ENCODE measurements around the gene TAB2. TPM values are rescaled to one million over a fixed set of nuclear protein-coding genes. Genes with fewer than 3 reads are reported as not detected.

The TAB2 gene
- total RNA-seq, 1 experiment from 2014 or later = 56.2 TPM

DNA sequence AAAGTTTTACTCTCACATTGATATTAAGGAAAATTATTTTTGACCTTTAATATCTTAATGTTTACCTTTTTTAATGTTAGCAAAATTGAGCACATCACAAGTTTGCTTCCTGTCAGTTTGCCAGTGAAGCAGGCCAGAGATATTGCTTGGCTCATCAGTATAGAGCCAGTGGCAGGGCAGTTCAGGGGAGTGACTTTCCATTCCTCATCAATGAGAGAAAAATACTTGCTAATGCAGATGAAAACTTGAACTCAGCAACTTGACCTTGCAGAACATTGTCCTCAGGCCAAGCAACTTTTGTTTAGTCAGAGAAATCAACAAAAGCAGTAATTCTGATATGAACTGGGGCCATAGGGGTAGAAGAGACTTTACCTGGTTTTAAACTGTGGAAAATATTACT lies 6.9 kb downstream of the TAB2 start:
- Histone ChIP-seq H3K4me2 (ENCODE audit: insufficient read depth, insufficient read length, low read length) (no peak overlapping the region), H2AFZ (ENCODE audit: low read length) (no peak overlapping the region), H3K4ac (ENCODE audit: low read depth, low read length) (no peak overlapping the region), H3K9ac (ENCODE audit: extremely low read depth, insufficient read length, low read length) (no peak overlapping the region), H3K23me2 (ENCODE audit: insufficient read length, low read depth, low read length, poor library complexity, severe bottlenecking) (no peaks in the 10 kb centered on the region), H3K23ac (ENCODE audit: insufficient read length, low read depth, low read length) (no peak overlapping the region), H2AK5ac (ENCODE audit: insufficient read length, low read length) (no peak overlapping the region), H4K8ac (replicated peaks; ENCODE audit: insufficient read length, low read depth, low read length) (no peak overlapping the region), H4K91ac (ENCODE audit: insufficient read length, low read depth, low read length) (no peak overlapping the region), H2BK12ac (ENCODE audit: insufficient read length, low read depth, low read length) (no peak overlapping the region), H3K27me3 (ENCODE audit: insufficient read depth, low read length) (no peaks in the 10 kb centered on the region), H2BK5ac (ENCODE audit: insufficient read length, low read length) (no peak overlapping the region), H3K27ac (ENCODE audit: insufficient read length, low read depth, low read length) (no peak overlapping the region), H4K5ac (ENCODE audit: insufficient read length, low read depth, low read length) (no peak overlapping the region), H4K20me1 (ENCODE audit: control insufficient read depth, insufficient read depth, insufficient read length) (no peaks in the 10 kb centered on the region), H2BK15ac (ENCODE audit: low read depth, low read length) (no peak overlapping the region), H3K14ac (ENCODE audit: insufficient read depth, low read length) (no peak overlapping the region), H3K56ac (ENCODE audit: insufficient read length, low read depth, low read length) (no peak overlapping the region), H3K9me3 (ENCODE audit: control insufficient read depth, low read depth, low read length) (no peaks in the 10 kb centered on the region), H3K18ac (ENCODE audit: insufficient read length, low read depth, low read length) (no peak overlapping the region), H3T11ph (ENCODE audit: low read length) (no peak overlapping the region), H3K79me1 (ENCODE audit: insufficient read depth, low read depth, low read length, poor library complexity, severe bottlenecking) (peaks cover 14% of the 10 kb centered on the region), H3K4me1 (ENCODE audit: insufficient read depth, low read length) (peaks cover 3% of the 10 kb centered on the region; the same call in 1 of the 2 replicates), H3K79me2 (ENCODE audit: insufficient read depth, low read length) (peaks cover 36% of the 10 kb centered on the region), H2BK20ac (ENCODE audit: low read depth, low read length, poor library complexity, severe bottlenecking) (no peak overlapping the region), H2BK120ac (ENCODE audit: low read depth, low read length, poor library complexity, severe bottlenecking) (no peak overlapping the region)
- H3K27ac Mint-ChIP-seq = no peak overlapping the region
- no peaks in the 10 kb centered on the region for H3K27me3 Mint-ChIP-seq (ENCODE audit: low read depth)
- DNase-seq = no peak
- H3K9me3 Mint-ChIP-seq = no peaks in the 10 kb centered on the region
- H3K36me3 Mint-ChIP-seq (ENCODE audit: insufficient read depth in 1 of 3, low read depth in 3 of 3) = no peaks in the 10 kb centered on the region; a peak in 1 of 7 replicates
- TF ChIP-seq, protein P1, sequence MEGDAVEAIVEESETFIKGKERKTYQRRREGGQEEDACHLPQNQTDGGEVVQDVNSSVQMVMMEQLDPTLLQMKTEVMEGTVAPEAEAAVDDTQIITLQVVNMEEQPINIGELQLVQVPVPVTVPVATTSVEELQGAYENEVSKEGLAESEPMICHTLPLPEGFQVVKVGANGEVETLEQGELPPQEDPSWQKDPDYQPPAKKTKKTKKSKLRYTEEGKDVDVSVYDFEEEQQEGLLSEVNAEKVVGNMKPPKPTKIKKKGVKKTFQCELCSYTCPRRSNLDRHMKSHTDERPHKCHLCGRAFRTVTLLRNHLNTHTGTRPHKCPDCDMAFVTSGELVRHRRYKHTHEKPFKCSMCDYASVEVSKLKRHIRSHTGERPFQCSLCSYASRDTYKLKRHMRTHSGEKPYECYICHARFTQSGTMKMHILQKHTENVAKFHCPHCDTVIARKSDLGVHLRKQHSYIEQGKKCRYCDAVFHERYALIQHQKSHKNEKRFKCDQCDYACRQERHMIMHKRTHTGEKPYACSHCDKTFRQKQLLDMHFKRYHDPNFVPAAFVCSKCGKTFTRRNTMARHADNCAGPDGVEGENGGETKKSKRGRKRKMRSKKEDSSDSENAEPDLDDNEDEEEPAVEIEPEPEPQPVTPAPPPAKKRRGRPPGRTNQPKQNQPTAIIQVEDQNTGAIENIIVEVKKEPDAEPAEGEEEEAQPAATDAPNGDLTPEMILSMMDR (conservative IDR thresholded peaks at IDR 0.05) = no peak
- peaks cover 49 to 50% of the 10 kb centered on the region in 2 experiments for H3K4me1 Mint-ChIP-seq
- no peak overlapping the region for H3K4me3 Mint-ChIP-seq
